ENCODE measurements around the gene EFL1. TPM values are rescaled to one million over a fixed set of nuclear protein-coding genes. Genes with fewer than 3 reads are reported as not detected.
A peak's percentile ranks its signal among the peaks of the same experiment; 100 is the strongest.

EFL1 gene
- total and polyA plus RNA-seq, 8 donors = 2.3 to 9.7 (median 7.3) TPM

DNA sequence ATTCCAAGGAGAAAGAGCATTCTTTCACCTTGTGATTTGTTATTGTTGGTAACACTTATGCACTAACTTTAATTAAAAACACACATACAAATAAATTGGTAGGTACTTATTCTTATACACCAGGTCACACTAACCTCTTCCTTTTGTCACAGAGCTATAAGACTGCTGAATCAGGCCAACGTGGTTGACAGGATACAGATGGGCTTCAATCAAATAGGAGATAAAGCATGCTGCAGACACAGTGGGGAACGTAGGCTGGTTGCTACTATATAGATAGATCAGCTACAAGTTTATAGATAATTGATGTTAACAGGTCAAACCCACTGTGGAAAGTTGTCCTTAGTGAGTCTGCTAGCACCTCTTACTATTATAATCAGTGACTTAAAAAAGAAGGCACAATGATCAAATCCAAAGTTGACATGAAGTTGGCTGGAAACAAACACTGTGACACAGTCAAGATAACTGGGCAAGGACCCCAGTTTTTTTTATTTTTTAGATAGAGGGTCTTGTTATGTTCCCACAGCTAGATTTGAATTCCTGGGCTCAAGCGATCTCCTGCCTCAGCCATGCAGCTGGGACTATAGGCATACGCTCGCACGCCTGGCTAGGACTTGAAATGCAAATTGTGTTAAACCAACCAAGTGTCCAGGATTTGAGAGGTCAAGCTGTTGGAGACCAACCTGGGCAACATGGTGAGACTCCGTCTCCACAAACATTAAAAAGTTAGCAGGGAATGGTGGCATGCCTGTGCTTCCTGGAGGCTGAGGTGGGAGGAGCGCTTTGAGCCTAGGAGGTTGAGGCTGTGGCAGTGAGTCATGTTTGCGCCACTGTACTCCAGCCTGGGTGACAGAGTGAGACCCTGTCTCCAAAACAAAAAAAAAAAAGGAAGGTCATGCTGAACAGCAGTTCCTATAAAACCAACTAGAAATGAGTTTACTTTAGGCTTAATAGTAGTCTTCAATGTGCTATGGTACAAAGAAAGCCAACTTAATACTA, 118.8 kb downstream of the EFL1 start:
- intact Hi-C loops (cut with DNase I) = no loop called here
- DNase-seq = no peak
- FAIRE-seq = no peak
- peaks cover 0 to 3% (median 0%) of the 10 kb centered on the region in 3 donors for H3K4me1 ChIP-seq
- TF ChIP-seq, protein P1, sequence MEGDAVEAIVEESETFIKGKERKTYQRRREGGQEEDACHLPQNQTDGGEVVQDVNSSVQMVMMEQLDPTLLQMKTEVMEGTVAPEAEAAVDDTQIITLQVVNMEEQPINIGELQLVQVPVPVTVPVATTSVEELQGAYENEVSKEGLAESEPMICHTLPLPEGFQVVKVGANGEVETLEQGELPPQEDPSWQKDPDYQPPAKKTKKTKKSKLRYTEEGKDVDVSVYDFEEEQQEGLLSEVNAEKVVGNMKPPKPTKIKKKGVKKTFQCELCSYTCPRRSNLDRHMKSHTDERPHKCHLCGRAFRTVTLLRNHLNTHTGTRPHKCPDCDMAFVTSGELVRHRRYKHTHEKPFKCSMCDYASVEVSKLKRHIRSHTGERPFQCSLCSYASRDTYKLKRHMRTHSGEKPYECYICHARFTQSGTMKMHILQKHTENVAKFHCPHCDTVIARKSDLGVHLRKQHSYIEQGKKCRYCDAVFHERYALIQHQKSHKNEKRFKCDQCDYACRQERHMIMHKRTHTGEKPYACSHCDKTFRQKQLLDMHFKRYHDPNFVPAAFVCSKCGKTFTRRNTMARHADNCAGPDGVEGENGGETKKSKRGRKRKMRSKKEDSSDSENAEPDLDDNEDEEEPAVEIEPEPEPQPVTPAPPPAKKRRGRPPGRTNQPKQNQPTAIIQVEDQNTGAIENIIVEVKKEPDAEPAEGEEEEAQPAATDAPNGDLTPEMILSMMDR (IDR thresholded peaks at IDR 0.05) = no peak
- no peaks in the 10 kb centered on the region for H3K36me3 ChIP-seq
- no peak overlapping the region for H3K4me3 ChIP-seq
- H3K27ac ChIP-seq = no peak overlapping the region
- no peaks in the 10 kb centered on the region for H3K27me3 ChIP-seq
- WGBS, 2 donors = 94% methylated on average over 9 of the region's 9 CpGs
- ATAC-seq = no peak
- H3K9me3 ChIP-seq = no peaks in the 10 kb centered on the region

DNA sequence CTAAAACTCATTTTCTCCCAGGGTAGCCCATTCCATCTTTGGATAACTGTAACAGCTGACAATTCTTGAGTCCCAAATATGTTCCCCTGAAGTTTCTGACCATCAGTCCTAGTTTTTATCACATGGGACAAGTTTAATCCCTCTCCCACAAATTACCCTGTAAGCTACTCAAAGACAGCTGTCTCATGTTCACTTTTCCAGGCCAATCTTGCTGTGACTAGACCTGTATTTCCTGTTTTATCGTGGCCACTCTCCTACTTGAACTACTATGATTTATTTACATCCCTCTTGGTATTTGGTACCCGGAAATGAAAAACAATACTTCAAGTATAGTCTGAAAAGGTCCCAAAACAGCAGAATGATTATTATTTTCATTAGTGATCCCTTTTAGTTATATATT, 121.6 kb downstream of the EFL1 start:
- H3K4me3 ChIP-seq = no peak overlapping the region
- H3K36me3 ChIP-seq = peaks cover 0 to 4% (median 0%) of the 10 kb centered on the region in 3 donors
- intact Hi-C loops (cut with DNase I) = no loop called here
- H3K4me1 ChIP-seq = no peaks in the 10 kb centered on the region
- H3K27ac ChIP-seq = no peak overlapping the region
- 27 to 37% methylated on average over 2 of the region's 2 CpGs for WGBS, 2 donors
- DNase-seq (no peak), ATAC-seq (peak in 2 of 4 donors; percentile 47 to 71), FAIRE-seq (no peak)
- H3K9me3 ChIP-seq = no peaks in the 10 kb centered on the region
- H3K27me3 ChIP-seq = no peaks in the 10 kb centered on the region
- TF ChIP-seq, protein P1 (IDR thresholded peaks at IDR 0.05) = no peak

DNA sequence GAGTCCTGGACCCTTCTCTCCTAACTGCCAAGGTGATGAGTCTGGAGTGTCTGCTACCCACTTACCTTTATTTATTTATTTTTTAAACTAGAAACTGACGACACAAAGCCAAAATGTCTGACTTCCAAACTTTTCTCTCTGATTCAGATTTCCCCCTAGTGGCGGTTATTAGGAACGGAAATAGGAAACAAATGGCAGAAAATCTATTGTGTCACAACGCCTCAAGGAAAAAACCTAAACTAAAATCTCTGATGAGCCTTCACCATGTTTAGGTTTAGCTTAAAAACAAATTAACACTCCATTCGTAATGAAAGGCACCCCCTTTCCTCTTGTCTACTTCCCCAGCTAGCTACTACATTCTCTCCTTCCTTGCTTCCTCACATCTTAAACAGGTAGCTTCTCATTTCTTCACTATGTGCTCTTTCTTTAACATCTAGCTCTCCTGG, 122.7 kb downstream of the EFL1 start:
- no peak overlapping the region for H3K27ac ChIP-seq
- FAIRE-seq = no peak
- intact Hi-C loops (cut with DNase I) = no loop called here
- H3K27me3 ChIP-seq = no peaks in the 10 kb centered on the region
- TF ChIP-seq, protein P1 (IDR thresholded peaks at IDR 0.05) = peak; percentile 33 to 73 (median 66)
- WGBS, 2 donors = 4 to 5% methylated on average over 5 of the region's 5 CpGs
- ATAC-seq = peak; percentile 53 to 70 (median 67)
- no peak overlapping the region for H3K4me3 ChIP-seq
- no peak for DNase-seq
- no peaks in the 10 kb centered on the region for H3K4me1 ChIP-seq
- H3K36me3 ChIP-seq = peaks cover 0 to 4% (median 0%) of the 10 kb centered on the region in 3 donors
- no peaks in the 10 kb centered on the region for H3K9me3 ChIP-seq

DNA sequence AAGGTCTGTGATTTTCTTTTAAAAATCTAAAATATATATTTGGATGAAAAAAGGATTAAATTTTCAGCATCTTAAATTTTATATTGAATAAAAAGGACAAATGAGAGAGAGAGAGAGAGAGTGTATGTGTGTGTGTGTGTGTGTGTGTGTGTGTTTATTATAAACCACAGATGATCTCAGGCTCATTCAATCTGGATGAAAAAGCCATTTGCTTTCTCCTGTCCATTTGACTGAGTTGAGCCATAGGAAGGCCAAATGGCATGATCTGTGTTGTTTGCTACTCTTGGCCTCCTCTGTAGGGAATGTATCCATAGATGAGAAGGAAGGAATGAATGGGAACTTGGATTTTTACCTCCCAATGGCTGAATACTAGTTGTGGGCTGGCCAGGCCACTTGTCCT, 124.2 kb downstream of the EFL1 start:
- TF ChIP-seq, protein P1 (IDR thresholded peaks at IDR 0.05) = no peak
- H3K4me1 ChIP-seq = no peaks in the 10 kb centered on the region
- intact Hi-C loops (cut with DNase I) = no loop called here
- no peaks in the 10 kb centered on the region for H3K9me3 ChIP-seq
- peaks cover 0 to 4% (median 0%) of the 10 kb centered on the region in 3 donors for H3K36me3 ChIP-seq
- ATAC-seq (no peak), FAIRE-seq (no peak), DNase-seq (no peak)
- no peaks in the 10 kb centered on the region for H3K27me3 ChIP-seq
- H3K4me3 ChIP-seq = no peak overlapping the region
- no peak overlapping the region for H3K27ac ChIP-seq

DNA sequence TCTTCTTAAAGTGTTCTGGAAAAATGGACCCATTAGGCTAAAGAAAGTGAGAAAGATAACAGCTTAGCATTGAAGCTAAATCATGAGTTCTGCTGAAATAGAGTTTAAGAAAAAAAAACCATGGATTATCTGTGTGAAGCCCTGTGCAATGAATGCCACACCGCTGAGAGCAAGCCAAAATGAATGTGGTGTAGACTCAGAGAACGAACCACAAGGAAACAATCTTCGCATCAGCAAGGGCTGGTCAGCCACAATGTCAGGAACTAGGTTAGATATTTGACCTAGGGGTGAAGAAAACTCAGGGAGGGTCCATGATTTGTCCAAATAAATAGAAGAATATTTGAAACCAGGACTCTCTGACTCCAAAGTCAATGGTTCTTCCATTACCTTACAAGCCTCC, 125.3 kb downstream of the EFL1 start:
- H3K36me3 ChIP-seq = peaks cover 0 to 4% (median 0%) of the 10 kb centered on the region in 3 donors
- intact Hi-C loops (cut with DNase I) = no loop called here
- no peaks in the 10 kb centered on the region for H3K9me3 ChIP-seq
- no peak overlapping the region for H3K4me3 ChIP-seq
- WGBS, 2 donors = 96 to 99% methylated on average over 3 of the region's 3 CpGs
- no peaks in the 10 kb centered on the region for H3K4me1 ChIP-seq
- ATAC-seq (no peak), DNase-seq (no peak), FAIRE-seq (no peak)
- TF ChIP-seq, protein P1 (IDR thresholded peaks at IDR 0.05) = no peak
- H3K27me3 ChIP-seq = no peaks in the 10 kb centered on the region
- no peak overlapping the region for H3K27ac ChIP-seq
